Mammary microvascular endothelial cell (primary cell): ENCODE results near the gene ACTN2. TPM values are rescaled to one million over a fixed set of nuclear protein-coding genes. Genes with fewer than 3 reads are reported as not detected.

ENCODE experiments used
- total RNA-seq: library from RNA; depleted of rRNA; stranded (reverse); fragments of >200 nt; gene quantifications from 2 replicates; pipeline ENCODE4 v1.2.3, GENCODE V29; 2015

Gene ACTN2
- not detected in 2 replicates for total RNA-seq

DNA sequence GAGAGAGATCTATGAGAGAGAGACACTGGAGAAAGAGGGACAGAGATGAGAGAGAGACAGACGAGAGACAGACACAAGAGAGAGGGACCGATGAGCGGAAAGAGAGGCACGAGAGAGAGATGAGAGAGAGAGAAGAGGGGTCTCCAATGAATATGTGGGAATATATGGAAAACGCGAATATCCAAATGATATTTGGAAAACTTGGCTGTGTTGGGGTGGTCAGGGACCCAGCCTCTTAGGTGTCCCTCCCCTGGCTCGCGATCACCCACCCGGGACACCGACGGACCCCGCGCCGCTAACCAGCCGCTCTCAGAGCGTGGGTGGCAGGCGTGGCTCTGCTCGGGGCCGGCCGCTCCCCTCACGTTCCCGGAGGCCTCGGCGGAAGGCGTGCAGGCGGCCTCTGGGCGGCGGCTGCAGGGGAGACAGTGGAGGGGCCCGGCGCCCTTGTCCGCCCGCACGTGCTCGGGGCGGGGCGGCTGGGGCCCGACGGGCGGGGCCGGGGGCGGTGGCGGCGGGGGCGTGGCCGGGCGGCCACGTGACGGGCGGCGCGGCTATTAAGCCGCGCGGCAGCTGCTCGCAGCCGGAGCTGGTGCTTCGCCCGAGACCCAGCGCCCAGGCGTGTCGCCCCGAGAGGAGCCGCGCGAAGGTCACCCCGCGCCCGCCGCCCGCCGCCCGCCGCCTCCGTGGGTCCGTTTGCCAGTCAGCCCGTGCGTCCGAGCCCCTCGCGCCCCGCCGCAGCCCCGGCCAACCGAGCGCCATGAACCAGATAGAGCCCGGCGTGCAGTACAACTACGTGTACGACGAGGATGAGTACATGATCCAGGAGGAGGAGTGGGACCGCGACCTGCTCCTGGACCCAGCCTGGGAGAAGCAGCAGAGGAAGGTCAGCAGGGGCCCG lies at the start of gene ACTN2:
TSS of gene ACTN2 (plus strand) at position 583 of the 898 bp plus-strand sequence. CDS start at position 758, 175 bp downstream.

DNA sequence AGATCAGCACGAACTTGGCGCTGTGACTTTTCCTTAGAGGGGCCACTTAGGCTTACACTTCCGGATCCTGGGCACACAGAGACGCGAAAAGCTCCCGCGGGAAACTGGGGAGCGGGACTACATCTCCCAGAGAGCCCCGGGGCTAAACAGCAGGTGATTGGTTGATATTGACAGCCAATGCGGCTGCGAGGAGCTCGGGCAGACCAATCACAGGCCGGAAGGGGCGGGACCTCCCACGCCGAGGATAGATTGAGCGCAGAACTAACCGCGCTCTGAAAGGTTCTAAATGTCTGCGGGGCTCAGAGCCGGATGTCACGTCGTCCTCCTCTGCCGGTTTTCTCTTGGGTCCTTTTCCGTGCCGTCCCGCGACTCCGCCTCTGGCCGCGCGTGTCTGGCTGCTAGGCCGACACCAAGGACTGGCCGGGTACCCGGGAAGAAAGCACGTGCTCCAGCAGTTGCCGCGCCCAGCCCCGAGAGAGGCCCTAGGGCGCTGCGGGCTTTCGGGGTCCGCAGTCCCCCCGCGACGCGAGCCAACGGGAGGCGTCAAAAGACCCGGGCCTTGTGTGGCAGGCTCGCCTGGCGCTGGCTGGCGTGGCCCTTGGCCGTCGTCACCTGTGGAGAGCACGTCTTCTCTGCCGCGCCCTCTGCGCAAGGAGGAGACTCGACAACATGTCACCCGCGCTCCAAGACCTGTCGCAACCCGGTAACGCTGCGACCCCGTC lies 108.9 kb downstream of the ACTN2 start, which contains the start of gene MTR:
TSS of gene MTR (plus strand) at position 258 of the 722 bp plus-strand sequence. CDS start at position 670, 412 bp downstream.

Other genes starting within 250 kb of the ACTN2 start
- 63.4 and 84.5 TPM in 2 replicates for gene LGALS8, start 162.5 kb upstream of the ACTN2 start, total RNA-seq
- 27.2 and 35.0 TPM in 2 replicates for gene HEATR1, start 82.0 kb upstream of the ACTN2 start, total RNA-seq
- gene MTR, start 108.8 kb downstream of the ACTN2 start, total RNA-seq: 17.5 and 17.9 TPM in 2 replicates